ENCODE data around the gene TMEM203.

GRCh38 chr9:137186385-137186784, 19.1 kb downstream of the TMEM203 start:
- TF ChIP-seq, protein P1, sequence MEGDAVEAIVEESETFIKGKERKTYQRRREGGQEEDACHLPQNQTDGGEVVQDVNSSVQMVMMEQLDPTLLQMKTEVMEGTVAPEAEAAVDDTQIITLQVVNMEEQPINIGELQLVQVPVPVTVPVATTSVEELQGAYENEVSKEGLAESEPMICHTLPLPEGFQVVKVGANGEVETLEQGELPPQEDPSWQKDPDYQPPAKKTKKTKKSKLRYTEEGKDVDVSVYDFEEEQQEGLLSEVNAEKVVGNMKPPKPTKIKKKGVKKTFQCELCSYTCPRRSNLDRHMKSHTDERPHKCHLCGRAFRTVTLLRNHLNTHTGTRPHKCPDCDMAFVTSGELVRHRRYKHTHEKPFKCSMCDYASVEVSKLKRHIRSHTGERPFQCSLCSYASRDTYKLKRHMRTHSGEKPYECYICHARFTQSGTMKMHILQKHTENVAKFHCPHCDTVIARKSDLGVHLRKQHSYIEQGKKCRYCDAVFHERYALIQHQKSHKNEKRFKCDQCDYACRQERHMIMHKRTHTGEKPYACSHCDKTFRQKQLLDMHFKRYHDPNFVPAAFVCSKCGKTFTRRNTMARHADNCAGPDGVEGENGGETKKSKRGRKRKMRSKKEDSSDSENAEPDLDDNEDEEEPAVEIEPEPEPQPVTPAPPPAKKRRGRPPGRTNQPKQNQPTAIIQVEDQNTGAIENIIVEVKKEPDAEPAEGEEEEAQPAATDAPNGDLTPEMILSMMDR (IDR thresholded peaks at IDR 0.05) = no peak
- TF ChIP-seq POLR2A (IDR thresholded peaks at IDR 0.05) = no peak
